Skin of body (tissue), 2 donors: Measurements from ENCODE around the gene DAZL. TPM values are rescaled to one million over a fixed set of nuclear protein-coding genes. Genes with fewer than 3 reads are reported as not detected.
"Not testable (repeated sequence)": the region's sequence is repeated elsewhere in the genome, so short reads cannot be mapped to it uniquely, and the experiment has no call there.

Experiments used
- DNase-seq: peaks from one replicate; lab custom pipeline; 2025; lab: John Stamatoyannopoulos, UW
- total RNA-seq: library from RNA; depleted of rRNA; stranded (reverse); fragments of >200 nt; gene quantifications from one replicate; pipeline ENCODE4 v1.2.3, GENCODE V29; 2014

Gene DAZL, protein sequence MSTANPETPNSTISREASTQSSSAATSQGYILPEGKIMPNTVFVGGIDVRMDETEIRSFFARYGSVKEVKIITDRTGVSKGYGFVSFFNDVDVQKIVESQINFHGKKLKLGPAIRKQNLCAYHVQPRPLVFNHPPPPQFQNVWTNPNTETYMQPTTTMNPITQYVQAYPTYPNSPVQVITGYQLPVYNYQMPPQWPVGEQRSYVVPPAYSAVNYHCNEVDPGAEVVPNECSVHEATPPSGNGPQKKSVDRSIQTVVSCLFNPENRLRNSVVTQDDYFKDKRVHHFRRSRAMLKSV
- not detected for total RNA-seq

DNA sequence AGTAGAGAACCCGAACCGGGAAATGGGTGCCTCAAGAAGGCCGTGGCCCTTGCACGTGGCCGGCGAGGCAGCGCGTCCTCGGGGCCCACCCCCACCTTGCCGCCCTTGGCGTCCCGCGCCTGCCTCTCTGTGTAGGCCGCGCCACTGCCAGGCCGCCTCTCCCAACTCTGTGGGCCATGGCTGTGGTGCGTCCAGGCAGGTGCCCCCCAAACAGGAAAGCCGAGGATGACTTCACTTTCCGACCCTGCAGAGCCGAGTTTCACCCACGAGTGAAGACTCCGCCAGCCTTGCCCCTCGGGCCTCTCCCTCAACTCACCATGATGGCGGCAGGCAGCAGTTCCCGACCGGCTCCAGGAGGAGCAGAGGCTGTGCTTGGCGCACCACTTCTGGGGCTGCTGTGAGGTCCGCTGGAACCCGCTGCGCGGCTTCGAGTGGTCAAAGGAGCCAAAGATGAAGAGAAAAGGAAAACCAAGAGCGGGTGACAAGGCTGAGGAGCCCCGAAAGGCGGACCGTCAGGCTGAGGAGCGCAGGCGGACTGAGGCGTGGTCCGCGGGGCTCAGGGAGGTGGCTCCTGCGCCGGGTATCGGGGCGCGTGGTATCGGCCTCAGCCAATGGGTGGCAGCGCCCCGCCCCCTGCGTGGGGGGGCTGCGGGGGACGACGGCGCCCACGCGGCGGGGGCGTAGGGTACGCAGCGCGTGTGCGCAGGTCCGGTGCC is at the start of gene DAZL:
DAZL (minus strand) TSS at position 537 of the 716 bp plus-strand sequence; CDS start at position 319, 218 bp downstream.
- DNase-seq, result no peak

GRCh38 chr3:16654976-16655375 is 49.8 kb upstream of the DAZL start:
- DNase-seq, result no peak

- DNase-seq, result peak; percentile 18
Observed at GRCh38 chr3:16653712-16654111, 48.5 kb upstream of the DAZL start.

DNA sequence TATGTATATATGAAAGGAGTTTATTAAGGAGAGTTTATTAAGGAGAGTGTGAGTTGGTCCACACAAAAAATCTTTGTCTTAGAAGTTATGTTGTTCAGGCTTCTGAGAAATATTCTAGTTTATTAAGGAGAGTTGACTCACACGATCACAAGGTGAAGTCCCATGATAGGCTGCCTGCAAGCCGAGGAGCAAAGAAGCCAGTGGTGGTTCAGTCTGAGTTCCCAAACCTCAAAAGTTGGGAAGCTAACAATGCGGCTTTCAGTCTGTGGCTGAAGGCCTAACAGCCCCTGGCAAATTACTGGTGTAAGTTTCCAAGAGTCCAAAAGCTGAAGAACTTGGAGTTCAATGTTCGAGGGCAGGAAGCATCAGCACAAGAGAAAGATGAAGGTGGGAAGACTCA is 42.4 kb upstream of the DAZL start:
- no peak for DNase-seq

- DNase-seq, result no peak
Observed at GRCh38 chr3:16639806-16640205, 34.6 kb upstream of the DAZL start.

- DNase-seq, result no peak
Observed at GRCh38 chr3:16633948-16634347, 28.7 kb upstream of the DAZL start.

- no peak for DNase-seq
Observed at GRCh38 chr3:16632395-16632794, 27.2 kb upstream of the DAZL start.

- DNase-seq, result no peak
Observed at GRCh38 chr3:16618721-16619120, 13.5 kb upstream of the DAZL start.

GRCh38 chr3:16617155-16617554 is 11.9 kb upstream of the DAZL start:
- not testable (repeated sequence) for DNase-seq

DNA sequence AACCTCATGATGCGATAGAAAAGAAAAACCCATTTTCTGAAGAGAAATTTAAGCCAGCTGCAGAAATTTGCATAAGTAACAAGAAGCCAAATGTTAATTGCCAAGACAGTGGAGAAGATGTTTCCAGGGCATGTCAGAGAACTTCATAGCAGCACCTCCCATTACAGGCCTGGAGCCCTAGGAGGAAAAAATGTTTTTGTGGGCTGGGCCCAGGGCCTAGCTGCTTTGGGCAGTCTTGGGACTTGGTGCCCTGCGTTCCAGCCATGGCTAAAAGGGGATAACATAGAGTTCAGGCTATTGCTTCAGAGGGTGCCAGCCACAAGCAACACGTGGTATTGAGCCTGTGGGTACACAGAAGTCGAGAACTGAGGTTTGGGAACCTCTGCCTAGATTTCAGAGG is 10.9 kb upstream of the DAZL start:
- no peak for DNase-seq

- no peak for DNase-seq
Observed at GRCh38 chr3:16614033-16615031, 9.1 kb upstream of the DAZL start.

DNA sequence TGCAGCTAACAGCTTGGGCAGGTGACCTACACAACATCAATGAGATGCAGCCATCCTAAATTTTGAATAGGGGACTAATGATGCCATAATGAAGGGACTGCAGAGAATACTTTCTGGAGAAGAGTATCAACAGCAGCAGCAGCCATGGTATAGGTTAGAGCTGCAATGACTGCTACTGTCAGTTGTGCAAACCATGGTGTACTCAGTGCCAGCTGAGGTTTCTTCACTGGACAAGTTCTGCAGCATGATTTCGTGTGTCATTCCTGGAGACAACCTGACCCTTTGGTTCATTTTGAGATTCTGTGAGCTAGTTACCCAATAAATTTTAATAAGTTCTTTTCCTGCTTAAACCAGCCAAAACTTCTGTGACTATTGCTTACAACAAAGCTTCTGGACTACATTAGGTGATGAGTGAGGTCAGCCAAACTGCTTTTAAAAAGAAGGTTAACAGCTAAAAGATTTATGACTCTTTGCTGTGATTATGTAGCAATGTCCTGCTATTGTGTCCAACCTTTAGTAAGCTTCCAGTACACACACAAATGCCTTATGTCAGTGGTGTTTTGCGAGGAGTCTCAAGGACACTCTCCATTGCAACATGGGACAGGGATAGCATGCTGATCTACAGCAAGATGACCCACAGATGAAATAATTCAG is 4.8 kb upstream of the DAZL start:
- DNase-seq, result no peak

DNA sequence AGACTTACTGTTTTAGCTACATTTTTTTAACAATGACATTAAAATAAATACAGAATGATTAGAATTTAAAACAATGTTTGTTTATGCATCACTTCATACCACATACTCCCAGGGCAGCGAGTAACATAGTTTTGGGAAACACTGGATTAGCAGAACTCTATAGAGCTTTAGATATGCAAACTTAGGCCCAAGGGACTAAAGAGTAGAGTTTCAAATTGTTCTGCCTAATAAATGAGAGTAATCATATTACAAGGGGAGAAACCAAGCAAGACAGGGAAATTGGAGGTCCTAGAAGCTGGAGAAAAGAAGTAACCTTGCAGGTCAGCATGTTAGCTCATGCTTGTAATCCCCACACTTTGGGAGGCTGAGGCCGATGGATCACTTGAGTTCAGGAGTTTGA is 3.6 kb upstream of the DAZL start:
- DNase-seq, result no peak

GRCh38 chr3:16607718-16608117 is 2.5 kb upstream of the DAZL start:
- no peak for DNase-seq

- no peak for DNase-seq
Observed at GRCh38 chr3:16606398-16606797, 1.2 kb upstream of the DAZL start.

GRCh38 chr3:16605966-16606365 is 743 bp upstream of the DAZL start:
- no peak for DNase-seq

- no peak for DNase-seq
Observed at GRCh38 chr3:16604433-16604832, 790 bp downstream of the DAZL start.

DNA sequence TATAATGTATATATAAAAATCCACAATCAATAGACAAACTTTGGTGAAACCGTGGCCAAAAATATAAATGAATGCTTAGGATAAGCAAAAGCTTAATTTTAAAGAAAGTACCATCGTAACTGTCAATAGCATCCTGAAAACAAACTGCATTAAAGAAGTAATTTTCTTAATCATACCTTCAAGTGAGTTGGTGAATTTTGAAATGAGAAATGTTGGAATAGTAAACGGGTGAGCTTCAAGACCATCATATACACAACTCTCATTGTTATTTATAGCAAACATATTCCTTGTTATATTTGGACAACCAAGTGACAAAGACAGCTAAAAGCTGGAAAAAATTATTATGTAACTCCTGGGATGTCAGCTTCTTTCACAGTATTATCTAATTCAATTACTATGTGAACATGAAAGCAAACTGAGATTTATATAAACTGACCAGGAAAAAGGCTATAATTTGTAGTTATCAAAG is 3.7 kb downstream of the DAZL start:
- DNase-seq, result no peak

- peak; percentile 42 for DNase-seq
Observed at GRCh38 chr3:16600780-16601536, 4.3 kb downstream of the DAZL start.

GRCh38 chr3:16599694-16600093 is 5.5 kb downstream of the DAZL start:
- no peak for DNase-seq
